Measurements from ENCODE around the gene CD19. TPM values are rescaled to one million over a fixed set of nuclear protein-coding genes. Genes with fewer than 3 reads are reported as not detected.

The CD19 gene
- total and polyA plus RNA-seq, 7 donors, result 1.4 to 45.9 TPM; not detected in 5

DNA sequence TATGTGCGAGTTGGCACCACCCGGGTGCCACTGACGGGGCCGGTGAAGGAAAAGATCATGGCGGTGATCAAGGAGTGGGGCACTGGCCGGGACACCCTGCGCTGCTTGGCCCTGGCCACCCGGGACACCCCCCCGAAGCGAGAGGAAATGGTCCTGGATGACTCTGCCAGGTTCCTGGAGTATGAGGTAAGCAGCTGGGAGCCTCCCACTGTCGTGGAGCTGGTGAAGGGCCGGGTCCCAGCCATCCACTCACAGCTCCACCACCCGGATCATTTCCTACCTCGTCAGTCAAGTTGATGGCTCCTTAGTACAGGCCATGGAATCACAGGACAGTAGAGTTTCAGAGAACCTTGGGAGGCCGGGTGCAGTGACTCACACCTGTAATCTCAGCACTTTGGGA, 33.5 kb upstream of the CD19 start:
- WGBS, 2 donors, result 94% methylated on average over 15 of the region's 15 CpGs
- Histone ChIP-seq H3K4me1 (no peaks in the 10 kb centered on the region), H3K9me3 (no peaks in the 10 kb centered on the region), H3K27ac (no peak overlapping the region), H3K4me3 (no peak overlapping the region), H3K36me3 (no peaks in the 10 kb centered on the region), H3K27me3 (no peaks in the 10 kb centered on the region)
- no peak for DNase-seq
- no peak for TF ChIP-seq POLR2AphosphoS5 (IDR thresholded peaks at IDR 0.05)
- no peak for TF ChIP-seq EP300 (IDR thresholded peaks at IDR 0.05)
- TF ChIP-seq, protein P1, sequence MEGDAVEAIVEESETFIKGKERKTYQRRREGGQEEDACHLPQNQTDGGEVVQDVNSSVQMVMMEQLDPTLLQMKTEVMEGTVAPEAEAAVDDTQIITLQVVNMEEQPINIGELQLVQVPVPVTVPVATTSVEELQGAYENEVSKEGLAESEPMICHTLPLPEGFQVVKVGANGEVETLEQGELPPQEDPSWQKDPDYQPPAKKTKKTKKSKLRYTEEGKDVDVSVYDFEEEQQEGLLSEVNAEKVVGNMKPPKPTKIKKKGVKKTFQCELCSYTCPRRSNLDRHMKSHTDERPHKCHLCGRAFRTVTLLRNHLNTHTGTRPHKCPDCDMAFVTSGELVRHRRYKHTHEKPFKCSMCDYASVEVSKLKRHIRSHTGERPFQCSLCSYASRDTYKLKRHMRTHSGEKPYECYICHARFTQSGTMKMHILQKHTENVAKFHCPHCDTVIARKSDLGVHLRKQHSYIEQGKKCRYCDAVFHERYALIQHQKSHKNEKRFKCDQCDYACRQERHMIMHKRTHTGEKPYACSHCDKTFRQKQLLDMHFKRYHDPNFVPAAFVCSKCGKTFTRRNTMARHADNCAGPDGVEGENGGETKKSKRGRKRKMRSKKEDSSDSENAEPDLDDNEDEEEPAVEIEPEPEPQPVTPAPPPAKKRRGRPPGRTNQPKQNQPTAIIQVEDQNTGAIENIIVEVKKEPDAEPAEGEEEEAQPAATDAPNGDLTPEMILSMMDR (IDR thresholded peaks at IDR 0.05), result no peak
- TF ChIP-seq POLR2A (IDR thresholded peaks at IDR 0.05), result no peak
- intact Hi-C loops (cut with DNase I), result no loop called here

- H3K36me3 ChIP-seq, result no peaks in the 10 kb centered on the region
- 91 to 97% methylated on average over 4 of the region's 4 CpGs for WGBS, 2 donors
- intact Hi-C loops (cut with DNase I), result no loop called here
Observed at GRCh38 chr16:28898942-28899341, 32.8 kb upstream of the CD19 start.

DNA sequence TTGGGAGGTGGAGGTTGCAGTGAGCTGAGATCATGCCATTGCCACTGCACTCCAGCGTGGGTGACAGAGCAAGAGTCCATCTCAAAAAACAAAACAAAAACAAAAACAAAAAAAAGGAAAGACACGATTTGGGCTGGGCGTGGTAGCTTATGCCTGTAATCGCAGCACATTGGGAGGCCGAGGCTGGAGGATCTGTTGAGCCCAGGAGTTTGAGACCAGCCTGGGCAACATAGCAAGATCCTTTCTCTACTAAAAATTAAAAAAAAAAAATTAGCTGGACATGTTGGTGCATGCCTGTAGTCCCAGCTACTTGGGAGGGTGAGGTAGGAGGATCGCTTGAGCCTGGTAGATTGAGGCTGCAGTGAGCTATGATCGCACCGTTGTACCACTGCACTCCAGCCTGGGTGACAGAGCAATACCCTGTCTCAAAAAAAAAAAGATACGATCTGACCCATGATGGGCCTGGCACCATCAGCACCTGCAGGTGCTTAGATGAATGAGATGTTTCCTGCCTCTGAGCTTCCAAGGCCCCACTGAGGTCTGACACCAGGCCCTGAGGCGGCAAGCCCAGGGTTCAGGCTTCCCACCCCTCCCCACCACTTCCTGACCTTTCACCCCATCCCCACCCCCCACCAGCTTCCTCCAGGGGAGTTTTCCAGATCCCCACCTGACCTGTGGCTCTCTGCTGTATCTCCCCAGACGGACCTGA, 31.7 kb upstream of the CD19 start:
- H3K27ac ChIP-seq, result no peak overlapping the region
- no peaks in the 10 kb centered on the region for H3K9me3 ChIP-seq
- no peaks in the 10 kb centered on the region for H3K4me1 ChIP-seq
- no peaks in the 10 kb centered on the region for H3K27me3 ChIP-seq
- intact Hi-C loops (cut with DNase I), result no loop called here
- H3K4me3 ChIP-seq, result no peak overlapping the region
- WGBS, 2 donors, result 89 to 92% methylated on average over 11 of the region's 11 CpGs
- peaks cover 0 to 9% (median 2%) of the 10 kb centered on the region in 4 donors for H3K36me3 ChIP-seq
- TF ChIP-seq, protein P1 (IDR thresholded peaks at IDR 0.05), result no peak
- TF ChIP-seq POLR2AphosphoS5 (IDR thresholded peaks at IDR 0.05) (no peak), EP300 (IDR thresholded peaks at IDR 0.05) (no peak), POLR2A (IDR thresholded peaks at IDR 0.05) (no peak)
- DNase-seq, result no peak

More at GRCh38 chr16:28898942-28899341, 32.8 kb upstream of the CD19 start:
- no peak overlapping the region for H3K27ac ChIP-seq
- H3K4me1 ChIP-seq, result no peaks in the 10 kb centered on the region
- no peaks in the 10 kb centered on the region for H3K27me3 ChIP-seq
- TF ChIP-seq POLR2A (IDR thresholded peaks at IDR 0.05) (no peak), POLR2AphosphoS5 (IDR thresholded peaks at IDR 0.05) (no peak), EP300 (IDR thresholded peaks at IDR 0.05) (no peak)
- TF ChIP-seq, protein P1 (IDR thresholded peaks at IDR 0.05), result no peak
- no peak for DNase-seq
- no peak overlapping the region for H3K4me3 ChIP-seq
- no peaks in the 10 kb centered on the region for H3K9me3 ChIP-seq

DNA sequence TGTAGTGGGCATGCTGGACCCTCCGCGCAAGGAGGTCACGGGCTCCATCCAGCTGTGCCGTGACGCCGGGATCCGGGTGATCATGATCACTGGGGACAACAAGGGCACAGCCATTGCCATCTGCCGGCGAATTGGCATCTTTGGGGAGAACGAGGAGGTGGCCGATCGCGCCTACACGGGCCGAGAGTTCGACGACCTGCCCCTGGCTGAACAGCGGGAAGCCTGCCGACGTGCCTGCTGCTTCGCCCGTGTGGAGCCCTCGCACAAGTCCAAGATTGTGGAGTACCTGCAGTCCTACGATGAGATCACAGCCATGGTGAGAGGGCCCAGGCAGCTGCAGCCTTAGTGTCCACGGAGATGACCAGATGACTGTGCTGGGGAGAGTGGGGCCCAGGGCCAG, 31.2 kb upstream of the CD19 start:
- TF ChIP-seq EP300 (IDR thresholded peaks at IDR 0.05), result no peak
- TF ChIP-seq, protein P1 (IDR thresholded peaks at IDR 0.05), result no peak
- TF ChIP-seq POLR2A (IDR thresholded peaks at IDR 0.05), result no peak
- no peak for TF ChIP-seq POLR2AphosphoS5 (IDR thresholded peaks at IDR 0.05)
- H3K4me1 ChIP-seq, result no peaks in the 10 kb centered on the region
- H3K27me3 ChIP-seq, result no peaks in the 10 kb centered on the region
- DNase-seq, result no peak
- peaks cover 0 to 14% (median 4%) of the 10 kb centered on the region in 4 donors for H3K36me3 ChIP-seq
- H3K4me3 ChIP-seq, result no peak overlapping the region
- no peak overlapping the region for H3K27ac ChIP-seq
- H3K9me3 ChIP-seq, result no peaks in the 10 kb centered on the region
- 95 to 96% methylated on average over 25 of the region's 25 CpGs for WGBS, 2 donors
- intact Hi-C loops (cut with DNase I), result no loop called here

GRCh38 chr16:28901862-28902261, 29.9 kb upstream of the CD19 start:
- Histone ChIP-seq H3K9me3 (no peaks in the 10 kb centered on the region), H3K4me1 (no peaks in the 10 kb centered on the region), H3K27me3 (no peaks in the 10 kb centered on the region), H3K36me3 (peaks cover 0 to 18% (median 5%) of the 10 kb centered on the region in 4 donors), H3K27ac (no peak overlapping the region), H3K4me3 (no peak overlapping the region)
- no peak for DNase-seq
- TF ChIP-seq, protein P1 (IDR thresholded peaks at IDR 0.05), result no peak
- TF ChIP-seq EP300 (IDR thresholded peaks at IDR 0.05), result no peak
- no peak for TF ChIP-seq POLR2AphosphoS5 (IDR thresholded peaks at IDR 0.05)
- TF ChIP-seq POLR2A (IDR thresholded peaks at IDR 0.05), result no peak
- WGBS, 2 donors, result 84 to 92% methylated on average over 15 of the region's 15 CpGs
- intact Hi-C loops (cut with DNase I), result no loop called here

Data from sigmoid colon (tissue), 7 donors.